ENCODE data around the gene IL16. TPM values are rescaled to one million over a fixed set of nuclear protein-coding genes. Genes with fewer than 3 reads are reported as not detected.
"Not testable (repeated sequence)": the region's sequence is repeated elsewhere in the genome, so short reads cannot be mapped to it uniquely, and the experiment has no call there.

Gene IL16
- polyA plus RNA-seq, 1 donor (not counting 4 experiments of a cell fraction or from before 2014, with no cell fraction given): not detected

DNA sequence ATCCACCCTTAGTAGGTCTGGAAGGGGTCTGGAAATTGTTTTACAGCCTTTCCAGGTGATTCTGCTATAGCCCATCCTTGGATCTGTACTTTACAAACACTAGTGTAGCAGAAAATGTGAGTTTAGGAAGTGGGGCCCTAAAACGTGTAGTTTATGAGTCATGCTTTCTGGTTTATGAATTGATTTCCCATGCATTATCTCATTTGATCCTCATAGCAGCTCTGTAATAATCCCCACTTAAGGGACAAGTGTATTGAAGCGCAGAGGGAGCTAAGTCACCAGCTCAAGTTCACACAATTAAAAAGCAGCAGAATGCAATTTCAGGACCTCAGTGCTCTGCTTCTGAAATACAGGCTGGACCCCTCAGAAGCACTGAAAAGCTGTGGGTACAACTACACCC is 149.9 kb downstream of the IL16 start:
- no peaks in the 10 kb centered on the region for H3K4me1 ChIP-seq (ENCODE audit: control insufficient read depth, extremely low read depth, insufficient read depth, low read length)
- no peaks in the 10 kb centered on the region for H4K20me1 ChIP-seq (ENCODE audit: control insufficient read depth, extremely low read depth, insufficient read depth, low read length)
- TF ChIP-seq, protein P1, sequence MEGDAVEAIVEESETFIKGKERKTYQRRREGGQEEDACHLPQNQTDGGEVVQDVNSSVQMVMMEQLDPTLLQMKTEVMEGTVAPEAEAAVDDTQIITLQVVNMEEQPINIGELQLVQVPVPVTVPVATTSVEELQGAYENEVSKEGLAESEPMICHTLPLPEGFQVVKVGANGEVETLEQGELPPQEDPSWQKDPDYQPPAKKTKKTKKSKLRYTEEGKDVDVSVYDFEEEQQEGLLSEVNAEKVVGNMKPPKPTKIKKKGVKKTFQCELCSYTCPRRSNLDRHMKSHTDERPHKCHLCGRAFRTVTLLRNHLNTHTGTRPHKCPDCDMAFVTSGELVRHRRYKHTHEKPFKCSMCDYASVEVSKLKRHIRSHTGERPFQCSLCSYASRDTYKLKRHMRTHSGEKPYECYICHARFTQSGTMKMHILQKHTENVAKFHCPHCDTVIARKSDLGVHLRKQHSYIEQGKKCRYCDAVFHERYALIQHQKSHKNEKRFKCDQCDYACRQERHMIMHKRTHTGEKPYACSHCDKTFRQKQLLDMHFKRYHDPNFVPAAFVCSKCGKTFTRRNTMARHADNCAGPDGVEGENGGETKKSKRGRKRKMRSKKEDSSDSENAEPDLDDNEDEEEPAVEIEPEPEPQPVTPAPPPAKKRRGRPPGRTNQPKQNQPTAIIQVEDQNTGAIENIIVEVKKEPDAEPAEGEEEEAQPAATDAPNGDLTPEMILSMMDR (optimal IDR thresholded peaks at IDR 0.05 in 1 of 3, IDR thresholded peaks at IDR 0.05 in 1 of 3, conservative IDR thresholded peaks at IDR 0.05 in 1 of 3; ENCODE audit: extremely low read depth in 1 of 3, insufficient read depth in 2 of 3, low read length in 3 of 3): no peak
- no peak for TF ChIP-seq EZH2 (IDR thresholded peaks at IDR 0.05; ENCODE audit: low read length)
- dilution Hi-C loops (cut with MboI; ENCODE audit: extremely low pct_ligation_motif_present, low sequenced_read_pairs): no loop called here
- H3K9ac ChIP-seq (ENCODE audit: control insufficient read depth, extremely low read depth, insufficient read depth, low read length): no peak overlapping the region
- H3K27me3 ChIP-seq (ENCODE audit: control insufficient read depth, extremely low read depth, insufficient read depth, low read length): peaks cover 7% of the 10 kb centered on the region
- FAIRE-seq (no peak), DNase-seq (ENCODE audit: low read depth, low spot score) (no peak)
- no peak overlapping the region for H3K4me2 ChIP-seq (ENCODE audit: control insufficient read depth, extremely low read depth, insufficient read depth, low read depth, low read length)
- H2AFZ ChIP-seq (ENCODE audit: control insufficient read depth, low read length): no peak overlapping the region
- H3K9me3 ChIP-seq (ENCODE audit: control insufficient read depth, low read depth, low read length): no peaks in the 10 kb centered on the region
- H3K9me1 ChIP-seq (ENCODE audit: control insufficient read depth, extremely low read depth, insufficient read depth, low read length): no peaks in the 10 kb centered on the region
- H3K4me3 ChIP-seq (ENCODE audit: control insufficient read depth in 2 of 3, extremely low read depth in 1 of 3, insufficient read depth in 2 of 3, low read depth in 1 of 3, low read length in 3 of 3): no peak overlapping the region
- H3K27ac ChIP-seq (ENCODE audit: control insufficient read depth, insufficient read depth, low read length): no peak overlapping the region
- H3K79me2 ChIP-seq (ENCODE audit: control insufficient read depth, insufficient read depth, low read length): no peaks in the 10 kb centered on the region
- H3K36me3 ChIP-seq (ENCODE audit: control insufficient read depth in 2 of 2, extremely low read depth in 1 of 2, insufficient read depth in 2 of 2, low read length in 2 of 2): no peaks in the 10 kb centered on the region

DNA sequence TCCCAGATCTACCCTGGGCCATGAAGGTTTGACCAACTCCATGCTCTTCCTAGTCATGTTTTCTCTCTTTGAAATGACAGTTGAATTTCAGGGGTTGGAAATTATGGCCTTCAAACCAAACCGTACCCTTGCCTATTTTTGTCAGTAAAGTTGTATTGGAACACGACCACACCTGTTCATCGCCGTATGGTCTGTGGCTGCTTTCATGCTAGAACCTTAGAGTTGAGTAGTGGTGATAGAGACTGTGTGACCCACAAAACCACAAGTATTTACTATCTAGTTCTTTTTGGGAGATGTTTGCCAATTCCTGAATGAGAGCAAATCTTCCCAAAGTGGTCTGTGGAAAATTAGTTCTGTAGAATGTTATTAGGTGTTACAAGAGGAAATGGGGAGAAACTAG is 151.2 kb downstream of the IL16 start:
- Histone ChIP-seq H3K27me3 (ENCODE audit: control insufficient read depth, extremely low read depth, insufficient read depth, low read length) (peaks cover 3% of the 10 kb centered on the region), H3K79me2 (ENCODE audit: control insufficient read depth, insufficient read depth, low read length) (no peaks in the 10 kb centered on the region), H3K4me2 (ENCODE audit: control insufficient read depth, extremely low read depth, insufficient read depth, low read depth, low read length) (no peak overlapping the region), H2AFZ (ENCODE audit: control insufficient read depth, low read length) (no peak overlapping the region), H3K4me3 (ENCODE audit: control insufficient read depth in 2 of 3, extremely low read depth in 1 of 3, insufficient read depth in 2 of 3, low read depth in 1 of 3, low read length in 3 of 3) (no peak overlapping the region), H3K36me3 (ENCODE audit: control insufficient read depth in 2 of 2, extremely low read depth in 1 of 2, insufficient read depth in 2 of 2, low read length in 2 of 2) (no peaks in the 10 kb centered on the region), H3K4me1 (ENCODE audit: control insufficient read depth, extremely low read depth, insufficient read depth, low read length) (no peaks in the 10 kb centered on the region), H3K9me3 (ENCODE audit: control insufficient read depth, low read depth, low read length) (no peaks in the 10 kb centered on the region), H3K27ac (ENCODE audit: control insufficient read depth, insufficient read depth, low read length) (no peak overlapping the region), H3K9ac (ENCODE audit: control insufficient read depth, extremely low read depth, insufficient read depth, low read length) (no peak overlapping the region), H4K20me1 (ENCODE audit: control insufficient read depth, extremely low read depth, insufficient read depth, low read length) (no peaks in the 10 kb centered on the region), H3K9me1 (ENCODE audit: control insufficient read depth, extremely low read depth, insufficient read depth, low read length) (no peaks in the 10 kb centered on the region)
- DNase-seq (ENCODE audit: low read depth, low spot score) (no peak), FAIRE-seq (no peak)
- TF ChIP-seq EZH2 (IDR thresholded peaks at IDR 0.05; ENCODE audit: low read length): no peak
- TF ChIP-seq, protein P1 (optimal IDR thresholded peaks at IDR 0.05 in 1 of 3, IDR thresholded peaks at IDR 0.05 in 1 of 3, conservative IDR thresholded peaks at IDR 0.05 in 1 of 3; ENCODE audit: extremely low read depth in 1 of 3, insufficient read depth in 2 of 3, low read length in 3 of 3): no peak
- dilution Hi-C loops (cut with MboI; ENCODE audit: extremely low pct_ligation_motif_present, low sequenced_read_pairs): no loop called here

DNA sequence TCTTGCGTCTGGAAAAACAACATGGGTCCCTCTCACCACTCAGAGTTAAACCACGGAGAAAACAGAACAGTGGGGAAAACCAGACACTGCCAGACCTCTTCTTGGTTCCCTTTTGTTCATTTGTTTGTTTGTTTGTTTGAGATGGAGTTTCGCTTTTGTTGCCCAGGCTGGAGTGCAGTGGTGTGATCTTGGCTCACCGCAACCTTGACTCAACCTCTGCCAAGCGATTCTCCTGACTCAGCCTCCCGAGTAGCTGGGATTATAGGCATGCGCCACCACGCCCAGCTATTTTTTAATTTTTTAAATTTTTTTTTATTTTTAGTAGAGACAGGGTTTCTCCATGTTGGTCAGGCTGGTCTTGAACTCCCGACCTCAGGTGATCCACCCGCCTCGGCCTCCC is 152.0 kb downstream of the IL16 start:
- H4K20me1 ChIP-seq (ENCODE audit: control insufficient read depth, extremely low read depth, insufficient read depth, low read length); H3K9me1 ChIP-seq (ENCODE audit: control insufficient read depth, extremely low read depth, insufficient read depth, low read length); H3K27me3 ChIP-seq (ENCODE audit: control insufficient read depth, extremely low read depth, insufficient read depth, low read length); H3K79me2 ChIP-seq (ENCODE audit: control insufficient read depth, insufficient read depth, low read length); DNase-seq (ENCODE audit: low read depth, low spot score); H3K36me3 ChIP-seq (ENCODE audit: control insufficient read depth in 2 of 2, extremely low read depth in 1 of 2, insufficient read depth in 2 of 2, low read length in 2 of 2); H3K27ac ChIP-seq (ENCODE audit: control insufficient read depth, insufficient read depth, low read length); dilution Hi-C loops (cut with MboI; ENCODE audit: extremely low pct_ligation_motif_present, low sequenced_read_pairs); H3K4me3 ChIP-seq (ENCODE audit: control insufficient read depth in 2 of 3, extremely low read depth in 1 of 3, insufficient read depth in 2 of 3, low read depth in 1 of 3, low read length in 3 of 3); FAIRE-seq; H3K4me2 ChIP-seq (ENCODE audit: control insufficient read depth, extremely low read depth, insufficient read depth, low read depth, low read length); H2AFZ ChIP-seq (ENCODE audit: control insufficient read depth, low read length); H3K9me3 ChIP-seq (ENCODE audit: control insufficient read depth, low read depth, low read length); H3K9ac ChIP-seq (ENCODE audit: control insufficient read depth, extremely low read depth, insufficient read depth, low read length); H3K4me1 ChIP-seq (ENCODE audit: control insufficient read depth, extremely low read depth, insufficient read depth, low read length): not testable (repeated sequence)

Measured in keratinocyte (primary cell).